Neuronal stem cell (in vitro differentiated cells): ENCODE measurements around the gene SRGAP3.

Source experiments
- DNase-seq: peaks from one replicate; pipeline ENCODE4 v3.0.0-alpha.2; 2013; ENCODE audit warnings: low spot score
- H2AFZ ChIP-seq: one replicate; pipeline ENCODE4 v1.6.1; 2013; ENCODE audit warnings: mild to moderate bottlenecking, low read length, inconsistent platforms
- H2AK5ac ChIP-seq: 2 replicates; pipeline ENCODE4 v1.6.1; 2013; ENCODE audit warnings: low read depth, mild to moderate bottlenecking, inconsistent platforms, low read length, moderate library complexity, mixed read lengths
- H2BK120ac ChIP-seq: 2 replicates; pipeline ENCODE4 v1.6.1; 2013; ENCODE audit warnings: low read depth, mild to moderate bottlenecking, inconsistent platforms, low read length, moderate library complexity, mixed read lengths
- H2BK12ac ChIP-seq: one replicate; pipeline ENCODE4 v1.6.1; 2013; ENCODE audit warnings: low read length, inconsistent platforms
- H2BK15ac ChIP-seq: 2 replicates; pipeline ENCODE4 v1.6.1; 2013; ENCODE audit warnings: mild to moderate bottlenecking, low read length, inconsistent platforms, mixed read lengths
- H2BK5ac ChIP-seq: one replicate; pipeline ENCODE4 v1.6.1; 2013; ENCODE audit warnings: inconsistent platforms, mild to moderate bottlenecking, low read length, moderate library complexity
- H3K14ac ChIP-seq: one replicate; pipeline ENCODE4 v1.6.1; 2013; ENCODE audit warnings: low read length, inconsistent platforms
- H3K18ac ChIP-seq: 2 replicates; pipeline ENCODE4 v1.6.1; 2013; ENCODE audit warnings: low read length, inconsistent platforms
- H3K23ac ChIP-seq: 2 replicates; pipeline ENCODE4 v1.6.1; 2013; ENCODE audit warnings: low read depth, mild to moderate bottlenecking, mixed read lengths, low read length, inconsistent platforms; ENCODE audit not compliant: poor library complexity
- H3K27ac ChIP-seq: replicated peaks from 3 replicates; pipeline ENCODE4 v1.5.1; 2013; ENCODE audit warnings: low read length, inconsistent platforms
- H3K27me3 ChIP-seq, 3 experiments: 2 replicates each; pipeline ENCODE4 v1.6.1; 2013; ENCODE audit warnings: low read length in 3 of 3, mild to moderate bottlenecking in 2 of 3, inconsistent platforms in 1 of 3, low read depth in 1 of 3, mixed read lengths in 1 of 3, moderate library complexity in 1 of 3; ENCODE audit not compliant: control insufficient read depth in 3 of 3, insufficient read depth in 3 of 3
- H3K36me3 ChIP-seq, 2 donors: replicated peaks in 1 of 2; 2 replicates each; pipeline ENCODE4 v1.6.1; 2013; ENCODE audit warnings: low read length in 2 of 2; ENCODE audit not compliant: control insufficient read depth in 2 of 2, insufficient read depth in 2 of 2
- H3K4ac ChIP-seq: 2 replicates; pipeline ENCODE4 v1.6.1; 2013; ENCODE audit warnings: inconsistent platforms, mild to moderate bottlenecking, low read length, moderate library complexity
- H3K4me1 ChIP-seq, 2 donors: 1 replicate in 1 of 2; 2 replicates in 1 of 2; pipeline ENCODE4 v1.6.1; 2013; ENCODE audit warnings: low read length in 2 of 2, low read depth in 1 of 2; ENCODE audit not compliant: control insufficient read depth in 2 of 2, insufficient read depth in 1 of 2
- H3K4me2 ChIP-seq: one replicate; pipeline ENCODE4 v1.6.1; 2013; ENCODE audit warnings: mild to moderate bottlenecking, low read length, inconsistent platforms; ENCODE audit not compliant: insufficient read depth, poor library complexity, severe bottlenecking
- H3K4me3 ChIP-seq, 2 donors: 2 replicates each; pipeline ENCODE4 v1.5.1; 2013; ENCODE audit warnings: low read length in 2 of 2, mild to moderate bottlenecking in 2 of 2, inconsistent platforms in 1 of 2, moderate library complexity in 1 of 2
- H3K79me1 ChIP-seq: one replicate; pipeline ENCODE4 v1.6.1; 2013; ENCODE audit warnings: low read depth, mild to moderate bottlenecking, inconsistent platforms, low read length, moderate library complexity
- H3K9ac ChIP-seq: one replicate; pipeline ENCODE4 v1.6.1; 2013; ENCODE audit warnings: mild to moderate bottlenecking, low read depth, low read length, inconsistent platforms; ENCODE audit not compliant: poor library complexity
- H3K9me3 ChIP-seq, 2 donors: replicated peaks in 1 of 2; 2 replicates each; pipeline versions ENCODE3 to v1.6.1; 2013; ENCODE audit warnings: low read length in 2 of 2, mild to moderate bottlenecking in 2 of 2, inconsistent platforms in 1 of 2, low read depth in 1 of 2, mixed read lengths in 1 of 2, moderate library complexity in 1 of 2; ENCODE audit not compliant: control insufficient read depth in 2 of 2, insufficient read depth in 1 of 2
- H4K8ac ChIP-seq: one replicate; pipeline ENCODE4 v1.6.1; 2013; ENCODE audit warnings: low read depth, mild to moderate bottlenecking, inconsistent platforms, low read length, moderate library complexity
- H4K91ac ChIP-seq: one replicate; pipeline ENCODE4 v1.6.1; 2013; ENCODE audit warnings: low read length, low read depth, mild to moderate bottlenecking, inconsistent platforms; ENCODE audit not compliant: poor library complexity
- WGBS, 2 donors: extraction: QIAGEN DNeasy Blood & Tissue Kit; methylation state at CpG; one replicate each; pipeline ENCODE4 v1.1.7; 2013; ENCODE audit warnings: missing lambda C conversion rate in 2 of 2, mixed read lengths in 1 of 2; ENCODE audit not compliant: insufficient read length in 2 of 2, insufficient replicate concordance in 1 of 2; ENCODE audit errors: extremely low coverage in 2 of 2; 5-methylcytosine and 5-hydroxymethylcytosine counted together

Gene SRGAP3

DNA sequence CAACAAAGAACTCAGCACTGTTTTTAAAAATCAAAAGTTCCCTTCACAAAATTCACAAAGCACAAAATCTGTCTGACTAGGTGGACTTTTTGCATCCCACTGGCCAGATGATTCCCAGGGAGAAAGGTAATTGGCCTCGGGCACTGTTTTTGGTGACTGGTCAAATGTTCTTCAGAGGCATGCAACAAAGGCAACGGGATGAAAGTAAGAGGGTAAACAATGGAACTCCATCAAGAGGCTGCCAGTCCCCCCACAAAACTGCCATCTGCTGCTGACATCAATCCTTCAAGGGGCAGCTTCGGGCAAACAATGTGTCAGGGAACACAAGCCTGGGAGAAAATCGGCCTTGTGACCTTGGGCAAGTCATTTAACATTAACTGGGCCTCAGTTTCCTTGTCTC lies 3.3 kb downstream of the SRGAP3 start:
- H2AK5ac ChIP-seq = no peak overlapping the region
- no peak overlapping the region for H3K4me2 ChIP-seq
- H3K79me1 ChIP-seq = no peaks in the 10 kb centered on the region
- H3K9me3 ChIP-seq = peaks cover 0 to 12% of the 10 kb centered on the region in 2 donors
- H4K91ac ChIP-seq = no peak overlapping the region
- H3K23ac ChIP-seq = no peak overlapping the region
- no peak overlapping the region for H2BK15ac ChIP-seq
- H3K4ac ChIP-seq = no peak overlapping the region
- peaks cover 0 to 45% of the 10 kb centered on the region in 2 donors for H3K36me3 ChIP-seq
- peak overlapping the region in 1 of 2 donors; percentile 78 for H3K4me3 ChIP-seq
- H3K14ac ChIP-seq = no peak overlapping the region
- H3K4me1 ChIP-seq = peaks cover 14 to 16% of the 10 kb centered on the region in 2 donors
- H3K9ac ChIP-seq = no peak overlapping the region
- DNase-seq = no peak
- no peak overlapping the region for H3K18ac ChIP-seq
- no peak overlapping the region for H3K27ac ChIP-seq
- no peak overlapping the region for H2BK12ac ChIP-seq
- no peak overlapping the region for H4K8ac ChIP-seq
- H2BK5ac ChIP-seq = no peak overlapping the region
- WGBS, 2 donors = no CpG with 5 or more reads among the region's 4 CpGs
- no peak overlapping the region for H2BK120ac ChIP-seq
- no peaks in the 10 kb centered on the region for H3K27me3 ChIP-seq
- no peak overlapping the region for H2AFZ ChIP-seq

DNA sequence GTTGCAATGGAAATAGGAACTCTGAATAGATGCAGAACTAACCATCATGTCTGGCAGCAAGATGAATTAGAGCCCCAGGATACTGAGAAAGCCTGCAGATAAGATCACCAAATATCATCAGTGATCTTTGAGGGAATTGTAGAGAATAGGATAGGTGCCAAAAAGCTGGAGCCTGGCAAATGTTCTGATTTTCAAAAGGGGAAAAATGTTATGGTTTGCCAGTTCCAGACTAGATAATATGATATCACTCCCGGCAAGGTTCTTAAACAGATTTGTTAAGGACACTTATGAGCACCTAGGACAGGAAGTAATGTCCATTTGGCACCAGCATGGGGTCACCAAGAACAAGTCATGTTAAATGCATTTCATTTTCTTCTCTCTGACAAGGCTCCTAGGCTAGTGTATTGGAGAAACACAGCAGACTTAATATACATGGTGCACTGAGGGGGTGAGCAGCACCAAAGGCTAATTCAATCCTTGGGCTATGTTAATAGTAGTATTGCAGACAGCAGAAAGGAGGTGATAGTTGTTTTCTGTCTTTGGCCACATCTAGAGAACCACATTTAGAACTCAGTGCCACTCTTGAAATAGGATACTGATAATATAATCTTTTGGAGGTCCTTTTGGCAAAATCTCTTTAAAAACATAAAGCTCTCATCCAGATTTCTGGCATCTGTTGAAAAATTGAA lies 4.8 kb downstream of the SRGAP3 start:
- Histone ChIP-seq H3K9me3 (peaks cover 0 to 12% of the 10 kb centered on the region in 2 donors), H3K79me1 (peaks cover 2% of the 10 kb centered on the region), H3K4me1 (peaks cover 11 to 12% of the 10 kb centered on the region in 2 donors), H3K4me3 (no peak overlapping the region), H3K27ac (no peak overlapping the region), H4K91ac (no peak overlapping the region), H4K8ac (no peak overlapping the region), H3K23ac (no peak overlapping the region), H3K9ac (no peak overlapping the region), H3K18ac (no peak overlapping the region), H2BK5ac (no peak overlapping the region), H3K36me3 (peaks cover 0 to 61% of the 10 kb centered on the region in 2 donors), H3K4me2 (no peak overlapping the region), H2BK15ac (no peak overlapping the region), H2BK120ac (no peak overlapping the region), H2AK5ac (no peak overlapping the region), H3K27me3 (no peaks in the 10 kb centered on the region), H3K4ac (no peak overlapping the region), H2AFZ (no peak overlapping the region), H3K14ac (no peak overlapping the region), H2BK12ac (no peak overlapping the region)
- no CpG with 5 or more reads among the region's 1 CpG for WGBS, 2 donors
- DNase-seq = no peak

DNA sequence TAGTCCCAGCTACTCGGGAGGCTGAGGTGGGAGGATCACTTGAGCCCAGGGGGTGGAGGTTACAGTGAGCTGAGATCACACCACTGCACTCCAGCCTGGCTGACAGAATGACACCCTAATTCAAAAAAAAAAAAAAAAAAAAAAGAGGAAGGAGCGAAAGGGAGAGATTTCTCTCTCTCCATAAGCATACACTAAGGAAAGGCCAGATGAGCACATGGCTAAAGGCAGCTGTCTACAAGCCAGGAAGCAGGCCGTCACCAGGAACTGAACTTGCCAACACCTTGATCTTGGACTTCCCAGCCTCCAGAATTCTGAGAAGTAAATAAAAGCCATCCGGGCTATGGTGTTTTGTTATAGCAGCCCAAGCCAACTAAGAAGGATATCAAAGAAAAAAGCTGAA lies 7.5 kb downstream of the SRGAP3 start:
- no peak overlapping the region for H2BK120ac ChIP-seq
- DNase-seq = no peak
- peaks cover 2% of the 10 kb centered on the region for H3K79me1 ChIP-seq
- no peak overlapping the region for H4K91ac ChIP-seq
- no peaks in the 10 kb centered on the region for H3K27me3 ChIP-seq
- peaks cover 0 to 20% of the 10 kb centered on the region in 2 donors for H3K9me3 ChIP-seq
- no peak overlapping the region for H3K23ac ChIP-seq
- H2AFZ ChIP-seq = no peak overlapping the region
- H2AK5ac ChIP-seq = no peak overlapping the region
- H2BK5ac ChIP-seq = no peak overlapping the region
- no CpG with 5 or more reads among the region's 4 CpGs for WGBS, 2 donors
- H3K9ac ChIP-seq = no peak overlapping the region
- no peak overlapping the region for H3K27ac ChIP-seq
- H3K36me3 ChIP-seq = peaks cover 0 to 85% of the 10 kb centered on the region in 2 donors
- H2BK15ac ChIP-seq = no peak overlapping the region
- peaks cover 2 to 14% of the 10 kb centered on the region in 2 donors for H3K4me1 ChIP-seq
- H3K4me2 ChIP-seq = no peak overlapping the region
- no peak overlapping the region for H4K8ac ChIP-seq
- H2BK12ac ChIP-seq = no peak overlapping the region
- H3K4me3 ChIP-seq = no peak overlapping the region
- H3K4ac ChIP-seq = no peak overlapping the region
- no peak overlapping the region for H3K18ac ChIP-seq
- no peak overlapping the region for H3K14ac ChIP-seq

DNA sequence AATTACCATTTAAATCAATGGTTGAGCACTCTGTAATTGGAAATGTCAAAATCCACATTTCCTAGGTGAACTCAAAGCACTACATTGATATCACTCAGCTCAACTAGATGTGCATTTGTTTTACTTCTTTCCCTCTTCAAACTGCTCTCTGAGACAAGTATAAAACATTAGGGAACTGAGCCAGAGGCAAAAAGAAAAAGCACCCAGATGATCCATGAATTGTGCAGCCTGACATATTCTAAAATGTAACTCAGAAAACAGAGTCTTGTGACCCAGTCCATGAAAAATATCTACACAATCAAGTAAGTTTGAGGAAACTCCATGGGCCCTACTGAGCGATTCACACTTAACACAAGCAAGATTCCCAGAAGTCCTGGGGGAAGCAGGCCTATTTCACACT lies 9.8 kb downstream of the SRGAP3 start:
- Histone ChIP-seq H3K18ac (no peak overlapping the region), H4K91ac (no peak overlapping the region), H3K23ac (no peak overlapping the region), H2AK5ac (no peak overlapping the region), H3K27me3 (no peaks in the 10 kb centered on the region), H3K4me1 (peaks cover 0 to 3% of the 10 kb centered on the region in 2 donors), H3K79me1 (peaks cover 2% of the 10 kb centered on the region), H3K9ac (no peak overlapping the region), H4K8ac (no peak overlapping the region), H2AFZ (no peak overlapping the region), H3K4me3 (no peak overlapping the region), H3K9me3 (peaks cover 0 to 26% of the 10 kb centered on the region in 2 donors), H2BK5ac (no peak overlapping the region), H3K4me2 (no peak overlapping the region), H2BK15ac (no peak overlapping the region), H3K14ac (no peak overlapping the region), H3K4ac (no peak overlapping the region), H2BK120ac (no peak overlapping the region), H3K27ac (no peak overlapping the region), H3K36me3 (peaks cover 2 to 89% of the 10 kb centered on the region in 2 donors), H2BK12ac (no peak overlapping the region)
- DNase-seq = no peak
- no CpG with 5 or more reads among the region's 1 CpG for WGBS, 2 donors
